CD4-positive, alpha-beta T cell treated with Interleukin-10 for 1 hour (primary cell): Measurements from ENCODE around the gene FOXD3.

Source experiments
- DNase-seq: peaks from one replicate; pipeline ENCODE4 v3.0.0-alpha.2; 2020

FOXD3 gene

GRCh38 chr1:63322114-63322943, at the start of gene FOXD3:
FOXD3 (plus strand) TSS chr1:63322567; CDS start chr1:63323059, 492 bp downstream.
- peak; percentile 26 for DNase-seq

GRCh38 chr1:63272811-63273210, 49.6 kb upstream of the FOXD3 start:
- no peak for DNase-seq

GRCh38 chr1:63274371-63274770, 48.0 kb upstream of the FOXD3 start:
- DNase-seq, result no peak

GRCh38 chr1:63274979-63275378, 47.4 kb upstream of the FOXD3 start:
- DNase-seq, result no peak

GRCh38 chr1:63276624-63277023, 45.7 kb upstream of the FOXD3 start:
- DNase-seq, result no peak

- no peak for DNase-seq
Observed at GRCh38 chr1:63277195-63278192, 44.9 kb upstream of the FOXD3 start.

- DNase-seq, result no peak
Observed at GRCh38 chr1:63281753-63282152, 40.6 kb upstream of the FOXD3 start.

- no peak for DNase-seq
Observed at GRCh38 chr1:63289135-63289534, 33.2 kb upstream of the FOXD3 start.

- no peak for DNase-seq
Observed at GRCh38 chr1:63294803-63295594, 27.4 kb upstream of the FOXD3 start.

GRCh38 chr1:63304410-63304809, 18.0 kb upstream of the FOXD3 start:
- no peak for DNase-seq

- DNase-seq, result no peak
Observed at GRCh38 chr1:63305043-63305442, 17.3 kb upstream of the FOXD3 start.

- DNase-seq, result no peak
Observed at GRCh38 chr1:63307196-63307794, 15.1 kb upstream of the FOXD3 start.

GRCh38 chr1:63316598-63316983, 5.8 kb upstream of the FOXD3 start:
- DNase-seq, result no peak

GRCh38 chr1:63316984-63317816, 5.2 kb upstream of the FOXD3 start:
- DNase-seq, result peak; percentile 38

GRCh38 chr1:63317817-63318152, 4.6 kb upstream of the FOXD3 start:
- no peak for DNase-seq

- DNase-seq, result no peak
Observed at GRCh38 chr1:63318201-63318979, 4.0 kb upstream of the FOXD3 start.

GRCh38 chr1:63319046-63320021, 3.0 kb upstream of the FOXD3 start:
- no peak for DNase-seq

GRCh38 chr1:63320022-63320721, 2.2 kb upstream of the FOXD3 start:
- no peak for DNase-seq
